Osteocyte (in vitro differentiated cells): ENCODE measurements around the gene EXOSC10. TPM values are rescaled to one million over a fixed set of nuclear protein-coding genes. Genes with fewer than 3 reads are reported as not detected.

Experiments used
- DNase-seq: peaks from one replicate; pipeline ENCODE4 v3.0.0; 2021; ENCODE audit warnings: mixed read lengths; ENCODE audit not compliant: unreplicated experiment; ENCODE audit errors: extremely low spot score
- H3K27ac Mint-ChIP-seq: one replicate; pipeline ENCODE4 v1.8.0; 2021; ENCODE audit warnings: mild to moderate bottlenecking, mixed read lengths; ENCODE audit not compliant: unreplicated experiment
- H3K27me3 Mint-ChIP-seq: one replicate; pipeline ENCODE4 v1.8.0; 2021; ENCODE audit warnings: mixed read lengths; ENCODE audit not compliant: unreplicated experiment
- H3K36me3 Mint-ChIP-seq: one replicate; pipeline ENCODE4 v1.8.0; 2021; ENCODE audit warnings: mixed read lengths; ENCODE audit not compliant: unreplicated experiment
- H3K4me1 Mint-ChIP-seq: one replicate; pipeline ENCODE4 v1.8.0; 2021; ENCODE audit warnings: mixed read lengths; ENCODE audit not compliant: unreplicated experiment
- H3K4me3 Mint-ChIP-seq: one replicate; pipeline ENCODE4 v1.8.0; 2021; ENCODE audit warnings: mild to moderate bottlenecking, moderate library complexity, mixed read lengths; ENCODE audit not compliant: unreplicated experiment
- H3K9me3 Mint-ChIP-seq: one replicate; pipeline ENCODE4 v1.8.0; 2021; ENCODE audit warnings: mixed read lengths; ENCODE audit not compliant: unreplicated experiment
- total RNA-seq: library from RNA; stranded (reverse); gene quantifications from 2 replicates; pipeline ENCODE4 v1.2.1, GENCODE V29; 2021
- TF ChIP-seq, protein P1 (sequence below): fragments of 200-600 bp; sonication (generic); IDR thresholded peaks from 2 replicates; pipeline ENCODE4 v1.5.0; 2021; ENCODE audit warnings: antibody characterized with exemption, mild to moderate bottlenecking, moderate library complexity

Gene EXOSC10
- total RNA-seq, 1 donor from 2014 or later: 66.1 TPM

- peaks cover 45% of the 10 kb centered on the region for H3K36me3 Mint-ChIP-seq
- no peak overlapping the region for H3K27ac Mint-ChIP-seq
- DNase-seq: no peak
These were observed 27.3 kb downstream of the EXOSC10 start for GRCh38 chr1:11072216-11072917.

GRCh38 chr1:11071463-11072215 is 28.0 kb downstream of the EXOSC10 start:
- Mint-ChIP-seq H3K9me3 (no peaks in the 10 kb centered on the region), H3K27ac (peak overlapping the region; percentile 3), H3K4me3 (no peak overlapping the region), H3K4me1 (no peaks in the 10 kb centered on the region), H3K36me3 (peaks cover 44% of the 10 kb centered on the region), H3K27me3 (no peaks in the 10 kb centered on the region)
- TF ChIP-seq, protein P1, sequence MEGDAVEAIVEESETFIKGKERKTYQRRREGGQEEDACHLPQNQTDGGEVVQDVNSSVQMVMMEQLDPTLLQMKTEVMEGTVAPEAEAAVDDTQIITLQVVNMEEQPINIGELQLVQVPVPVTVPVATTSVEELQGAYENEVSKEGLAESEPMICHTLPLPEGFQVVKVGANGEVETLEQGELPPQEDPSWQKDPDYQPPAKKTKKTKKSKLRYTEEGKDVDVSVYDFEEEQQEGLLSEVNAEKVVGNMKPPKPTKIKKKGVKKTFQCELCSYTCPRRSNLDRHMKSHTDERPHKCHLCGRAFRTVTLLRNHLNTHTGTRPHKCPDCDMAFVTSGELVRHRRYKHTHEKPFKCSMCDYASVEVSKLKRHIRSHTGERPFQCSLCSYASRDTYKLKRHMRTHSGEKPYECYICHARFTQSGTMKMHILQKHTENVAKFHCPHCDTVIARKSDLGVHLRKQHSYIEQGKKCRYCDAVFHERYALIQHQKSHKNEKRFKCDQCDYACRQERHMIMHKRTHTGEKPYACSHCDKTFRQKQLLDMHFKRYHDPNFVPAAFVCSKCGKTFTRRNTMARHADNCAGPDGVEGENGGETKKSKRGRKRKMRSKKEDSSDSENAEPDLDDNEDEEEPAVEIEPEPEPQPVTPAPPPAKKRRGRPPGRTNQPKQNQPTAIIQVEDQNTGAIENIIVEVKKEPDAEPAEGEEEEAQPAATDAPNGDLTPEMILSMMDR: no peak
- no peak for DNase-seq

More at GRCh38 chr1:11072216-11072917, 27.3 kb downstream of the EXOSC10 start:
- H3K9me3 Mint-ChIP-seq: no peaks in the 10 kb centered on the region
- no peak overlapping the region for H3K4me3 Mint-ChIP-seq
- TF ChIP-seq, protein P1: no peak
- no peaks in the 10 kb centered on the region for H3K4me1 Mint-ChIP-seq
- H3K27me3 Mint-ChIP-seq: no peaks in the 10 kb centered on the region

DNA sequence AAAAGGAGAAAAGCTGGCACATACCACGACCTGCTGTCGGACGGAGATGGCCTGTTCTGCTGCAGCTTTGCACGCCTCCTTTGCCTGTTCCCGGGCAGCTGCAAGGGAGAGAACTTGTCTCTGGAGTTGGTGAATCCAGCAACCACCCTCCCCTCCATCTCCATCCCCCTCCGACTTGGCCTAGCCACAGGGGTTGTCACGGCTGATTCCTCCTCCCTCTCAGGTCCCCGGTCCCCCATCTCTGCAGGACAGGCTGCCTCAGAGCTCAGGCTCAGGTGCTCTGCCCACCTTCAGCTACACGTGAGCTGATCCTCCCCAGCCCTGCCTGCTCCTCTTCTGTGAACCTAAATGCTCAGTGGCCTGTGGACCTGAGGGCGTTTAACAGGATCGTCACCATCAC is 28.8 kb downstream of the EXOSC10 start:
- H3K27ac Mint-ChIP-seq: no peak overlapping the region
- H3K27me3 Mint-ChIP-seq: no peaks in the 10 kb centered on the region
- no peaks in the 10 kb centered on the region for H3K4me1 Mint-ChIP-seq
- H3K4me3 Mint-ChIP-seq: no peak overlapping the region
- peaks cover 44% of the 10 kb centered on the region for H3K36me3 Mint-ChIP-seq
- DNase-seq: no peak
- TF ChIP-seq, protein P1: no peak
- H3K9me3 Mint-ChIP-seq: no peaks in the 10 kb centered on the region

DNA sequence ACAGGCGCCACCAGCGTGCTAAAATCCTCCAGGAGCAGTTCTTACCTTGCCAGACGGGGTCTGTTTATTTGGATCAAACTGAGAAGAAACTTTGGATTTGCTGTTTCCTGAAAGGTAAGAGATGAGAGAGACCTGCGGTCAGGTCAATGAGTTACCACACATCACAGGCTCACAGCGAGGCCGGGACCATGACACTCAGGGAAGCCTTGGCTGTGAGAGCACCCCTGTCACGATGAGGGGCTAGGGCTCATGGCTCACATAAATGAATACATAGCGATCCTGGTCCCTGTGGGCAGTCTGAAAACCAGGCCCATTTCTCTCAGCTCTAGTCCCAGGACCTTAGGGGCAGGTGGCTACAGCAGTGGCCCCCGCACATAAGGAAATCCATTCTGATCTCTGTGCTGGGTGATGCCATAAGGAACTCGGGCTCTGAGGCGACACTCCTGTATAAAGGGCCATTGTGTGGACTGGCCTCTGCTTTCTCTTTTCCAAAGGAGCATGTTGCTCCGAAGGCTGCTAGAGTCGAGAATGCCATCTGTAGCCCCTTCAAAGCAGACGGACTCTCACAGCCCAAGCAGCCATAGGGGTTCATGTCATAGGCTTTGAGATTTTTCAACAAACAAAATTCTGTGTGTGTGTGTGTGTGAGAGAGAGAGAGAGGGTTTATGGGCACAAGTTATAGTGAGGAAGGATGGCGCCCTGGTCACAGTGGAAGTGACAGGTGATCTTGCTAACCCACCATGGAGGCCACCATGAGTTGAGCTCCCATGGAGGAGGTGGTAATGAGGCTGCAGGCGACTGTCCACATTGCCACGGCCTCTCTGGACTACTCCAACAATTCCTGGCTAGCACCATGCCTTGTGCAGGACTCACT is 30.8 kb downstream of the EXOSC10 start:
- H3K4me1 Mint-ChIP-seq: no peaks in the 10 kb centered on the region
- no peaks in the 10 kb centered on the region for H3K9me3 Mint-ChIP-seq
- no peak for DNase-seq
- H3K27me3 Mint-ChIP-seq: no peaks in the 10 kb centered on the region
- H3K27ac Mint-ChIP-seq: no peak overlapping the region
- H3K4me3 Mint-ChIP-seq: no peak overlapping the region
- peaks cover 50% of the 10 kb centered on the region for H3K36me3 Mint-ChIP-seq
- TF ChIP-seq, protein P1: no peak
